HEK293T (cell line): ENCODE measurements around the gene TSPAN7.

ENCODE experiments used
- CTCF ChIA-PET: fragments of 350-600 bp; formaldehyde crosslinking; extraction: SDS; loops from one replicate; lab custom pipeline; 2021; ENCODE audit warnings: antibody characterized with exemption, inconsistent platforms; lab: Yijun Ruan, JAX
- POLR2A ChIA-PET: fragments of 350-600 bp; formaldehyde crosslinking; extraction: SDS; loops from one replicate; lab custom pipeline; 2020; ENCODE audit warnings: antibody characterized with exemption, inconsistent platforms; lab: Yijun Ruan, JAX
- DNase-seq: peaks from one replicate; pipeline ENCODE4 v3.0.0; 2012; ENCODE audit warnings: mixed read lengths; ENCODE audit errors: extremely low spot score
- ARNT ChIP-seq: fragments of 450-650 bp; IDR thresholded peaks from 2 replicates; pipeline ENCODE4 v1.6.1; 2017; ENCODE audit warnings: mild to moderate bottlenecking
- BHLHE40 ChIP-seq: fragments of 450-650 bp; IDR thresholded peaks from 2 replicates; pipeline ENCODE4 v1.6.1; 2016; ENCODE audit warnings: mild to moderate bottlenecking, moderate library complexity, borderline replicate concordance
- CTBP1 ChIP-seq: fragments of 450-650 bp; IDR thresholded peaks from 2 replicates; pipeline ENCODE4 v1.6.1; 2016; ENCODE audit warnings: borderline replicate concordance
- ELF4 ChIP-seq: fragments of 450-650 bp; IDR thresholded peaks from 2 replicates; pipeline ENCODE4 v1.6.1; 2017; ENCODE audit warnings: antibody characterized with exemption
- FOXA1 ChIP-seq: fragments of 450-650 bp; IDR thresholded peaks from 2 replicates; pipeline ENCODE4 v1.6.1; 2016; ENCODE audit warnings: mild to moderate bottlenecking
- FOXK2 ChIP-seq: fragments of 450-650 bp; IDR thresholded peaks from 2 replicates; pipeline ENCODE4 v1.6.1; 2016; ENCODE audit warnings: mild to moderate bottlenecking
- FOXM1 ChIP-seq: fragments of 450-650 bp; IDR thresholded peaks from 2 replicates; pipeline ENCODE4 v1.6.1; 2017; ENCODE audit warnings: mild to moderate bottlenecking, borderline replicate concordance
- HDGF ChIP-seq: fragments of 450-650 bp; IDR thresholded peaks from 2 replicates; pipeline ENCODE4 v1.6.1; 2017; ENCODE audit warnings: antibody characterized with exemption, borderline replicate concordance
- L3MBTL2 ChIP-seq: fragments of 450-650 bp; conservative IDR thresholded peaks from 2 replicates; pipeline ENCODE4 v1.6.1; 2016; ENCODE audit warnings: mild to moderate bottlenecking
- LEF1 ChIP-seq: fragments of 450-650 bp; IDR thresholded peaks from 2 replicates; pipeline ENCODE4 v1.6.1; 2017; ENCODE audit warnings: mild to moderate bottlenecking, borderline replicate concordance
- NFRKB ChIP-seq: fragments of 450-650 bp; IDR thresholded peaks from 2 replicates; pipeline ENCODE4 v1.6.1; 2016; ENCODE audit warnings: mild to moderate bottlenecking, moderate library complexity
- SP1 ChIP-seq: fragments of 450-650 bp; IDR thresholded peaks from 2 replicates; pipeline ENCODE4 v1.6.1; 2017
- SUZ12 ChIP-seq: fragments of 450-650 bp; IDR thresholded peaks from 2 replicates; pipeline ENCODE4 v1.6.1; 2016; ENCODE audit warnings: mild to moderate bottlenecking
- TARDBP ChIP-seq: fragments of 450-650 bp; IDR thresholded peaks from 2 replicates; pipeline ENCODE4 v1.6.1; 2016
- ZNF384 ChIP-seq: fragments of 450-650 bp; IDR thresholded peaks from 2 replicates; pipeline ENCODE4 v1.6.1; 2016
- TF ChIP-seq, protein P1 (sequence below): fragments of 450-650 bp; IDR thresholded peaks from 2 replicates; pipeline ENCODE4 v1.6.1; 2016

Gene TSPAN7, protein sequence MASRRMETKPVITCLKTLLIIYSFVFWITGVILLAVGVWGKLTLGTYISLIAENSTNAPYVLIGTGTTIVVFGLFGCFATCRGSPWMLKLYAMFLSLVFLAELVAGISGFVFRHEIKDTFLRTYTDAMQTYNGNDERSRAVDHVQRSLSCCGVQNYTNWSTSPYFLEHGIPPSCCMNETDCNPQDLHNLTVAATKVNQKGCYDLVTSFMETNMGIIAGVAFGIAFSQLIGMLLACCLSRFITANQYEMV

DNA sequence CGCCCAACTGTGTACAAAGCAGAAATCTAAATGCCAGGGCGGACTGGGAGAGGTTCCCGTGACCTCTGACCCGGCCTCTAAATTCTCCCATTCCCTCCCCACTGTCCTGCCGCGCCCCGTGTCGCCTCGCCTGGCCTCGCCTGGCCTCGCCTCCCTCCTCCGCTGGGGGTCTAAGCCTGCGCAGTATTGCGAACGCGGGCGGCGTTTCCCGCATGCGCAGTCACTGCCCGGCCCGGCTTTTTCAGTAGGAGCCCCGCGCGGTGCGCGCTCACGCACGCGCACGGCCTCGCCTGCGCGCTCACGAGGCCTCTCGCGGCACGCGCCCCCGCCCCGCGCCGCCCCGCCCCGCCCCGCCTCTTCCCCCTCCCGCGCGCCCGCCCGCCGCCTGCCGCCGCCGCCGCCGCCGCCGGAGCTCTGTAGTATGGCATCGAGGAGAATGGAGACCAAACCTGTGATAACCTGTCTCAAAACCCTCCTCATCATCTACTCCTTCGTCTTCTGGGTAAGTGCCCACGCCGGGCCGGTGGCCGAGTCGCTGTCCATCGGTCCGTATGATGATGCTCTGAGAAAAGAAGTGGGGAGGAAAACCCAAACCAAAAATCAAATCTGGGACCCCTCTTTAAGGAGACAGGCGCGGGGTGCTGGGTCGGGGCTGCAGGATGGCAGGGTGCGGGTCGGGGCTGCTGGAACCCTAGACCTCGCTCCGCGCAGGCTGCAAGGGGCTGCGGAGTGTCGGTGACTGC lies at the start of gene TSPAN7:
Gene TSPAN7 (plus strand): TSS at position 417 of the 743 bp plus-strand sequence. CDS start 5 bp downstream, at position 422.
- CTCF ChIA-PET: no interaction called here
- peak; percentile 86 for DNase-seq
- TF ChIP-seq BHLHE40 (no peak), SUZ12 (no peak), NFRKB (no peak), LEF1 (no peak), FOXA1 (no peak), L3MBTL2 (peak; percentile 69)
- POLR2A ChIA-PET: no interaction called here

DNA sequence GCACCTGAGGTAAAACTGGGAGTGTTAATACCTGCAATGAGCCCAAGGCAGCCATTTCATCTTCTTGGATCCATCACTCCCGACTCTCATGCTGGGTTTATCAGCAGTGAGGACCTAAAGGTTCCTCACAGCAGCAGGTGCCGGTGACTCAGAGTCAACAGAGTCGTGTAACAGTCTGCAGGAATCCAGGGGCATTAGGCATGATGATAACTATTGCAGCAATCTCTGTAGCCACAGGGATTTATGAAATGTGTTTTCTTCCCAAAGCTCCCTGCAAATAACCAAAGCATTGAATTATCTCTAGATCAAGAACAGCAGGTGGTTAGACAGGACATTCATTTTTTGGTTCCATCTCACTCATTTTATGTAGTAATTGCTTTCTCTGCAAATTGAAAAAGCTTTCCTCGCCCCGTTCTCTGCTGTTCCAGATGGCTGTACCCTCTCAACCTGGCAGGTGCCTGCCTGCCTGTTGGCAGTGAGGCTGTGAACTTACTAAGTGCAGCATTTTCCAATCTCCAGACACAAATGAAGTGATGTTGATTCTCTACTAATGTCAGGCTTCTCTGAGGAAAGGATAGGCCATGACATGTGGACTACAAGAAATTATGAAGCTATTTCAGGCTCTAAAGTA lies 48.1 kb upstream of the TSPAN7 start:
- ChIA-PET POLR2A (no interaction called here), CTCF (no interaction called here)
- no peak for DNase-seq
- TF ChIP-seq ARNT: no peak
- no peak for TF ChIP-seq NFRKB
- TF ChIP-seq, protein P1, sequence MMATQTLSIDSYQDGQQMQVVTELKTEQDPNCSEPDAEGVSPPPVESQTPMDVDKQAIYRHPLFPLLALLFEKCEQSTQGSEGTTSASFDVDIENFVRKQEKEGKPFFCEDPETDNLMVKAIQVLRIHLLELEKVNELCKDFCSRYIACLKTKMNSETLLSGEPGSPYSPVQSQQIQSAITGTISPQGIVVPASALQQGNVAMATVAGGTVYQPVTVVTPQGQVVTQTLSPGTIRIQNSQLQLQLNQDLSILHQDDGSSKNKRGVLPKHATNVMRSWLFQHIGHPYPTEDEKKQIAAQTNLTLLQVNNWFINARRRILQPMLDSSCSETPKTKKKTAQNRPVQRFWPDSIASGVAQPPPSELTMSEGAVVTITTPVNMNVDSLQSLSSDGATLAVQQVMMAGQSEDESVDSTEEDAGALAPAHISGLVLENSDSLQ: no peak
- no peak for TF ChIP-seq FOXA1
- no peak for TF ChIP-seq CTBP1
- TF ChIP-seq TARDBP: no peak
- TF ChIP-seq ZNF384: no peak
- TF ChIP-seq FOXK2: no peak

DNA sequence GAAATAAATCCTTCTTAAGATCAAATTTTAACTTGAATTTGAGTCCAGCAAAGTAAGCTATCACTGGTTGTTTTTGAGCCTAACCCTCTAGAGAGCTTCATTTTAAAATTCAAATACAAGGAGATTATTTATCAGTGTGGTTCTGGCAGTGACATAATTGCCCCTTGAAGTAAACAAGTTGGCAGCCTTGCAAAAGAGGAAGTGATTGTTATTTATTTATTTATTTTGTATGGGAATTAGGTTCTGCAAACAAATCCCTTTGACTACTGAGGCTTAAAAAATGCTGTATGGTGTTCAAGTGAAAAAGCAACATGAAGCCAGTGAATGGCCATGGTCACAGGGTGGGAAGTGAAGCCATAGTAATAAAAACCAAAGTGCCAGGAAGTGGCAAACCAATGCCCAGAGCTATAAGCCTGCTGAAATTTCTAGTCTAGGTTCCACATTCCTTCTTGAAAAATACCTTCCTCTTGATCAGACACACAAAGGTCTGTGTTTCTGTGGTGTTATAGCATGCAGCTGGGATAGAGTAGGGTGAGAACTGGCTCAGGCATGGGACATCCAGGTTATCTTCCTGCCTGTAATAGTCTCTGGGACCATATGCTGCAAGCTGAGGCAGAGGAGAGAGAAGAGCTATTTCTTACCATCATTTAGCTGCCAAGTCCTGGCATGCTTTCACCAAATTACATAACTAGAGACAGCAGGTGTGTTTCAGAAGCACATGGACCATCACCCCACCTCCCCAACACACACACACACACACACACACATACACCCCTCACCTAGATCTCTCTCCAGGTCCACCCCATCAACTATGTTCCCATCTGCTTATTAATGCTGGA lies 47.1 kb upstream of the TSPAN7 start:
- CTCF ChIA-PET: no interaction called here
- TF ChIP-seq TARDBP (no peak), SUZ12 (no peak), FOXK2 (no peak), L3MBTL2 (no peak), ARNT (no peak), HDGF (no peak), CTBP1 (no peak), SP1 (no peak), ELF4 (no peak), FOXA1 (no peak), ZNF384 (no peak), BHLHE40 (no peak), FOXM1 (no peak), NFRKB (no peak)
- TF ChIP-seq, protein P1: no peak
- no peak for DNase-seq
- POLR2A ChIA-PET: no interaction called here

DNA sequence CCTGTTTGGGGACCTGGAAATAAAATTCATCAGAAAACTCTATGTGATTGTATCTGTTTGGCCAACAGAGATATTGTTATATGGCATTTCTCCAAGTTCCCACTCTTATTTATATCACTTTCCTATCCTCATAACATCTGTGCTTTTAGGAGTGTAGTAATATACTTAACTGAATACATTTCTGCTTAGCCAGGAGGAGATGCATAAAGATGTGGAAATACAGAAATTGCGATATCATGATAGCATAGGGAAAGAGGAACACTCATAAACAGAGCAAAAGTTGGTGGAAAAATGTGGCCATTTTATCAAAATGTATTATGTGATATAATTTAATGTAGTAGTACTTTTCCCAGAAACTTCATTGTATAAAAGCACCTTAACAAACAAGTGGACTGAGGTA lies 46.1 kb upstream of the TSPAN7 start:
- CTCF ChIA-PET: no interaction called here
- POLR2A ChIA-PET: no interaction called here
- TF ChIP-seq L3MBTL2 (no peak), LEF1 (no peak), FOXK2 (no peak), NFRKB (no peak), TARDBP (no peak)
- TF ChIP-seq, protein P1: no peak
- no peak for DNase-seq

DNA sequence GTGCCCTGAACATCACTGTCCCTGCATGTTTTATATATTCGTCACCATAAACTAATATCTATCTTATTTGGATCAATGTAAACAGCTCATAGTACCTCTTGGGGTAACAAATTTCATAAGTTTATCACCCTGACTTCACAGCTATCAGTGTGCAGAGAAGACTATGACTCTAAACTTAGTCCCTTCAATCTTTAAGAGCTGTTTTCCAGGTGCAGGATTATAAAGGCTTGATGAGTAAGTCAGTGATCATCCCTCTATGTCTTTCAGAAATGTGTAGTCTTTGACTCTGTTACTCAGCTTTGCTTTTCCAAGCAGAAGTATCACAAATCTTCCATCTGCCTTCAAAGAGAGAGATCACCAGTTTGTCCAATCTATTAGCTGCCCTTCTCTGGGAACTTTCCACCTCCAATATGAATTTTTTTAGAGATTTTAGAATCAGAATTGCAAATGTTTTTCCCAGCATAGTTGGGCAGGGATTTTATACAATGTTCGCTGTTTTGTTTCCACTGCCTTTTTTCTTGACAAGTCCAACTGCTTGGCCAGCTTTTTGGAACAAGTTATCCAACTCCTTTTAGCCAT lies 45.1 kb upstream of the TSPAN7 start:
- TF ChIP-seq ARNT (no peak), TARDBP (no peak), L3MBTL2 (no peak), FOXK2 (no peak), SP1 (no peak), NFRKB (no peak), ELF4 (no peak), ZNF384 (no peak), FOXM1 (no peak), CTBP1 (no peak), BHLHE40 (no peak), FOXA1 (no peak), LEF1 (no peak), SUZ12 (no peak)
- ChIA-PET POLR2A (no interaction called here), CTCF (interaction anchor here (0.6 kb wide), 1 partner anchor 8 kb away, joined by 3 read pairs; no protein-coding TSS in a partner anchor)
- DNase-seq: no peak
